HG03571 (cell line): ENCODE results near the gene EPB41L2.
"Not testable (repeated sequence)": the region's sequence is repeated elsewhere in the genome, so short reads cannot be mapped to it uniquely, and the experiment has no call there.

ENCODE experiments used
- ATAC-seq: cut with Tn5 transposase; IDR thresholded peaks from one replicate; pipeline ENCODE4 v1.9.1; 2021; ENCODE audit not compliant: unreplicated experiment

EPB41L2 gene

DNA sequence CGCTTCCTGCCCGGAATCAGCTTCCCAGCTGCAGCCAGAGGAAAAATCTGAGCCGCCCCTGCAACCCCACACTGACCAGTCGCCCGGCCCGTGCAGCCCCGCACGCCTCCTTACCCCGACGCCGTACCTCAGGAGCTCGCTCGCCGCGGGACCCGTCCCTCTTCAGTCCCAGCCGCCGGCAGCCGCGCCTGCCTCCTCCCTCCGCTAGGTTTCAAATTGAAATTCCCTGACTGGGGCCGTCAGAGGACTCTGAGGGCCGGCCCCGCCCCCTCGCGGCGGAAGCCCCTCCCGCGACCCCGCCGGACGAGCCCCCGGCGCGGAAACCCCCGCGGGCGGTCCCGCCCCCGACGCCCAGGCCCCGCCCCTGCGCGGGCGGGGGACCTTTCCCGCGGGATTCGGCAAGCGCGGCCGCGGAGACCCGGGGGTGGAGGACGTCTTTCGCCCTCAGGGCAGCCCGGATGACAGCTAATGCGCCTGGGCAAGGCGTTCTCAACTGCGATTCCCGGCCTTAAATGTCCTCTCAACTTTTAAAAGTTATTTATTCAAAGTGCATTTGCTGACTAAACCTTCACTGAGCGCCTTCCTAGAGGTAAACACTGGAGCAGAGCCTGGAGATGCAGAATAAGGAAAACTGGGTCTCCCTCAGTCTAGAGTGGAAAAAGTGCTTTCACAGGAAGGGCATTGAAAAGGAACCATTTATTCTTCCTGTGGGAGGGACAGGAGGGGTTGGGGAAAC, at the start of gene EPB41L2:
Gene EPB41L2, minus strand, starts transcription at position 218 of the 736 bp plus-strand sequence. CDS start 106,760 bp downstream, outside the sequence.
- ATAC-seq = peak; percentile 80

DNA sequence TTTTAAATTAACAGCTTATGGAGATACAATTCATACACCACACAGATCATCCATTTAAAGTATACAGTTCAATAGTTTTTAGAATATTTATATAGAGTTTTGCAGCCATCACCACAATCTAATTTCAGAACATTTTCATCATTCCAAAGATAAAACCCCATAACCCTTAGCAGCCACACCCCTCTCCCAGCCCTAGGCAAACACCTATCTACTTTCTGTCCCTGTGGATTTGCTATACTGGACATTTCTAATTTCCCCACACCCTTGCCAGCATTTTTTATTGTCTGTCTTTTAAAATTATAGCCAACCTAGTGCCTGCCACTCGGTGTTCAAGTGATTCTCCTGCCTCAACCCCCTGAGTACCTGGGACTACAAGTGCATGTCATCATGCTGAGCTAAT, 49.2 kb upstream of the EPB41L2 start:
- ATAC-seq = no peak

DNA sequence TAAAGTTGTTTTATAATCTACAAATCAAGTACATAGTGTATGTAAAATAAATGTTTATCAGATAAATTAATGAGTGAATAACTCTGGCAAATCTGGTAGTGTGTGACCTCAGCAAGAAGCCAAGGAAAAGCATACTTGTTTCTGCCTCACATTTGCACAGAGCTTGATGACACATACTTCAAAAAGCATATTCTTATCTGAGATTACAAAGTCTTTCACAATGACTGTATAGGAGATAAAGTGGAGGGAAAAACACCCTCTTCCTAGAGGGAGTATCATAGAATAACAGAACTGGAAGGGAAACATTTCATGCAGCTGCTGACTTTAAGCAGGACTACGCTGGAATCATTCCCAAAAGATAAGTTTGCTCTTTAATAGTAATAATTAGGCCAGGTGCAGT, 44.1 kb upstream of the EPB41L2 start:
- no peak for ATAC-seq

DNA sequence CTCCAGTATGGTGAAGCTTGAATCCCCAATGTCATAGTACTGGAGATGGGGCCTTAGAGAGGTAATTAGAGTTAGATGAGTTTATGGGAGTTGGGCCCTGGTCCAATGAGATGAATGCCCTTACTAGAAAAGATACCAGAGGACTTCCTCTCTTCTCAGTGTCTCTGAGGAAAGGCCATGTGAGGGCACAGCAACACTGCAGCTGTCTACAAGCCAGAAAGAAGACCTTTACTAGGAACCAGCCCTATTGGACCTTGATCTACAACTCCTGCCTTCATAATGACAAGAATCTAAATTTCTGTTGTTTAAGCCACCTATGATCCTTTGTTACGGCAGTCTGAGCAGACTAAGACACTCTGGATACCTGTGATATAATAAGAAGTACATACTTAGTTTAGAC, 40.9 kb upstream of the EPB41L2 start:
- no peak for ATAC-seq

DNA sequence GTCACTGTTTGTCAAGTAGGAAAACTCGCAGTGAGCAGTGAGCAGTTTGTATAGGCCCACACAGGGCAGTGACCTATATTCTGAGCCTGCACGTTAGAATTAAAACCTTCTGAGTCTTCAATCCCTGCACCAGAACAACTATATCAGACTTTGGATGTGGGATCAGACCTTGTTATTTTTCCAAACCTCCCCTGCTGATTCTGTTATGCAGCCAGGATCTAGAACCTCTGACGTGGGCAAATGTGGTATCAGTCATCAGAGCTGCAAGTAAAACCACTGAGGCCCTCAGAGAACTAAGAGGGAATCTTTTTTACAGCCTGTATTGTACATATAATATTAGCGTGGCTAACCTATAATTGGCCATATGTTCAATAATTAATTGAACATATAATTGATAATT, 40.3 kb upstream of the EPB41L2 start:
- ATAC-seq = no peak

DNA sequence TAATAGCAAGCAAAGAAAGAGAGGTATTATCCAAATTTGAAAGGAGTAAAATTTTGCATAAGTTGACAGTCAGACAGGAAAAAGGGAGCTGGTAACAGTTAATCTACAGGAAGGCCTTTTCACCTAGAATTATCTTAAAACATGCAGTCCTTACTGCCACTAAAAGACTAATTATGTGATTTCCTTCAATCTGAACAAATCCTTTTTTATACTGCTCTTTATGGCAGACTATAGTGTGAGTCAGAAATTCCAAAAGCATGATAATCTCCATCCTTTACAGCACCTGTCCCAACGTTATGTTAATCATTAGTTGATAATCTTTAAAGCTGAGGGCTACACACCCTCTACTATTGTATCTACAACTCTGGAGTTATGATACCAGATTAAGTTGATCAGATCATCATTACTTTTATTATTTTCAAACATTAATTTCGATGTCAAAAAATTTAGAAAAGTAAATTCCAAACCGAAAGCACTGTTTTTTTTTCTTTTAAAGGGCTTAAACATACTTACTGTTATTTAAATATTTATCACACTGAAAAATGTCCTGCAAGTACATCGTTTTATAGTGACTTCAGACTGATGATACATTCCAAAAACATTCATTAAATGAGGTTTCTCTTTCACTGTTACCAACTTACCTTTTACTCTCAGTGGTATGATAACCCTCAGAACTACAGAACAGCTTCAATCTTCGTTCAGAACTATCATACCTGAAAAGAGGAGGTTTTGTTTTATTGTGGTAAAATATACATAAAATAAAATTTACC, 39.1 kb upstream of the EPB41L2 start:
- ATAC-seq = no peak

DNA sequence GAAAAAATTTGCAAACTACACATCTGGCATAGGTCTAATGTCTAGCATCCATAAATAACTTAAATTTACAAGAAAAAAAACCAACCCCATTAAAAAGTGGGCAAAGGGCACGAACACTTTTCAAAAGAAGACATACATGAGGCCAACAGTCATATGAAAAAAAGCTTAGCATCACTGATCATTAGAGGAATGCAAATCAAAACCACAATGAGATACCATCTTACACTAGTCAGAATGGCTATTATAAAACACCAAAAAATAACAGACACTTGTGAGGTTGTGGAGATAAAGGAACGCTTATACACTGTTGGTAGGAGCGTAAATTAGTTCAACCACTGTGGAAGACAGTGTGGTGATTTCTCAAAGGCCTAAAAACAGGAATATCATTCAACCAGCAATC, 33.7 kb upstream of the EPB41L2 start:
- no peak for ATAC-seq

DNA sequence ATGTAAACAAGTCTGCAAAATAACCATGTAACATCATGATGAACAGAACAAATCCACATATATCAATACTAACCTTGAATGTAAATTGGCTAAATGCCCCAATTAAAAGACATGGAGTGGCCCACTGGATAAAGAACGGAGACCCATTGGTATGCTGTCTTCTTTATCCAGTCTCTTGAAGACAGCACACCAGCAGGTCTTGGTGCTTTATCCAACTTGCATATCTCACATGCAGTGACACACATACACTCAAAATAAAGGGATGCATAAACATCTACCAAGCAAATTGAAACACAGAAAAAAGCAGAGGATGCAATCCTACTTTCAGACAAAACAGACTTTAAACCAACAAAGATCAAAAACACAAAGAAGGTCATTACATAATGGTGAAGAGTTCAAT, 30.3 kb upstream of the EPB41L2 start:
- ATAC-seq = no peak

DNA sequence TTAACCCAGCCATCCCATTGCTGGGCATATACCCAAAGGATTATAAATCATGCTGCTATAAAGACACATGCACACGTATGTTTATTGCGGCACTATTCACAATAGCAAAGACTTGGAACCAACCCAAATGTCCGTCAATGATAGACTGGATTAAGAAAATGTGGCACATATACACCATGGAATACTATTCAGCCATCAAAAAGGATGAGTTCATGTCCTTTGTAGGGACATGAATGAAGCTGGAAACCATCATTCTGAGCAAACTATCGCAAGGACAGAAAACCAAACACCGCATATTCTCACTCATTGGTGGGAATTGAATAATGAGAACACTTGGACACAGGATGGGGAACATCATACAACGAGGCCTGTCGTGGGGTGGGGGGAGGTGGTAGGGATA, 28.9 kb upstream of the EPB41L2 start:
- not testable (repeated sequence) for ATAC-seq

DNA sequence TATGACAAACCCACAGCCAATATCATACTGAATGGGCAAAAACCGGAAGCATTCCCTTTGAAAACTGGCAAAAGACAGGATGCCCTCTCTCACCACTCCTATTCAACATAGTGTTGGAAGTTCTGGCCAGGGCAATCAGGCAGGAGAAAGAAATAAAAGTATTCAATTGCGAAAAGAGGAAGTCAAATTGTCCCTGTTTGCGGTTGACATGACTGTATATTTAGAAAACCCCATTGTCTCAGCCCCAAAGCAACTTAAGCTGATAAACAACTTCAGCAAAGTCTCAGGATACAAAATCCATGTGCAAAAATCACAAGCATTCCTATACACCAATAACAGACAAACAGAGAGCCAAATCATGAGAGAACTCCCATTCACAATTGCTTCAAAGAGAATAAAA, 27.3 kb upstream of the EPB41L2 start:
- ATAC-seq = not testable (repeated sequence)

DNA sequence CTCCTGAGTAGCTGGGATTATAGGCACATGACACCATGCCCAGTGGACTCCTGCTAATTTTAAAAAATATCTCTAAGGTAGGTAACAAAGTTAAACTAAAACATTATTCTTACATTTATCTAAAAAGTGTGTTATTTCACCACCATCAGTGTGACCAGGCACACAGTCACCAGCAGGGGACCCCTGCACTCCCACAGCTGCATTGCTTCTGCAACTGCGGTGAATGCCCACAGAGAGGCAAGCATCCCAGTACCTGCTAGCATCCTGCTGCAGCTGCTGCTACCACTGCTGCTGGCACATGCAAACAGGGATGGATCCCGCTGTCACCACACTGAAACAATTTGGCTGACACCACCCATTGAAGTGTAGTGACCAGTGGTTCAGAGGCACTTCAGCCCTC, 21.9 kb upstream of the EPB41L2 start:
- no peak for ATAC-seq

DNA sequence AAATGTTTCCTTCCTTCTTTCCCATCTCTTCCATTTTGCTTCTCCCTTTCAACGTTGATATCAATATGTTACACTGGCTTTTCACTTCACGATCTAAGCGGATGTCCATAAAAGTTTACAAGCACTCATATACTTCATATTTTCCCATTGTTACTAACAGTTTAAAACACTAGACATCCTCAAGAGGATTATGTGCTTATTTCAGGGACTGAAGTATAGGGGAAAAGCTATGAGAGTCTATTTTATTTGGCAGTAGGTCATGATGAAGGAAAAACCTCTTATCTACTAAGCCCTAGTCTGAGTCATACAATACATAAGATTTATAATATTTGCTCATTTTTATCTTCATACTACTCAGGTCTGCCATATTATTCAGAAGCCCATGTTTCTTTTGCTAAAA, 20.6 kb upstream of the EPB41L2 start:
- no peak for ATAC-seq

DNA sequence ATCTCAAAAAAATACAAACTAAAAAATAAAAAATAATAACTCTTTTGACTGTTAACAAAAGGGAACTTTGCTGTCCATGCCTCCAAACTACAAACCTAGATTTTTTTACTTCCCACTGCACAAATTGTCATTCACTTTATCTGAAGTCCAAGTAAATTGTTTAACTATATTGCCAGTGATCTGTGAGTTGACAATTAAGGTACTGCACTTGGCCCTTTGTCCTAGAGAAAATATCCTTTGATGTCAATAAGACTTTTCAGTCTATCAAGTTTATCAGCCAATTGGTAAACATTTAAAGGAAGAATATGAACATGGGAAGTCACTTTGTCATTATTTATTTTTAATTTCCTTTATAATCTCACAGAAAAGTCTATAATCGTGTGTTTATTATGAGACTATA, 19.3 kb upstream of the EPB41L2 start:
- ATAC-seq = no peak

DNA sequence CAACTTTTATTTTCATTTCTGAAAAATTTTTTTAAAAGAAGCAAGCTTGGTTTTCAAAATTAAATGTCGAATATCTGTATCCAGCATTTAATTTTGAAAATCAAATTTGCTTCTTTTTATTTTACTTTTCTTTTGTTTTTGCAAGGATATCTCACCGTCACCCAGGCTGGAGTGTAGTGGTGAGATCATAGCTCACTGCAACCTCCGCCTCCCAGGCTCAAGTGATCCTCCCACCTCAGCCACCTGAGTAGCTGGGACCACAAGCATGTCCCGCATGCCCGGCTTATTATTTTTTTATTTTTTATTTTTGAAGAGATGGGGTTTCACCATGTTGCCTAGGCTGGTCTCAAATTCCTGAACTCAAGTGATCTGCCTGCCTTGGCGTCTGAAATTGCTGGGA, 17.0 kb upstream of the EPB41L2 start:
- no peak for ATAC-seq

DNA sequence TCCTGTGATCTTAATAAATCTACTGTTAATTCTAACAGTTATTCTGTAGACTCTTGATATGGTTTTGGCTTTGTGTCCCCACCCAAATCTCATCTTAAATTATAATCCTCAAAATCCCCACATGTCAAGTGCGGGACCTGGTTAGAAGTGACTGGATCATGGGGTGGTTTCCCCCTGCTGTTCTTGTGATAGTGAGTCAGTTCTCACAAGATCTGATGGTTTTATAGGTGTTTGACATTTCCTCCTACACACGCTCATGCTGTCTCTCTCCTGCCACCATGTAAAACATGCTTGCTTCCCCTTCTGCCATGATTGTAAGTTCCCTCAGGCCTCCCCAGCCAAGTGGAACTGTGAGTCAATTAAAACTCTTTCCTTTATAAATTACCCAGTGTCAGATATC, 10.5 kb upstream of the EPB41L2 start:
- no peak for ATAC-seq

DNA sequence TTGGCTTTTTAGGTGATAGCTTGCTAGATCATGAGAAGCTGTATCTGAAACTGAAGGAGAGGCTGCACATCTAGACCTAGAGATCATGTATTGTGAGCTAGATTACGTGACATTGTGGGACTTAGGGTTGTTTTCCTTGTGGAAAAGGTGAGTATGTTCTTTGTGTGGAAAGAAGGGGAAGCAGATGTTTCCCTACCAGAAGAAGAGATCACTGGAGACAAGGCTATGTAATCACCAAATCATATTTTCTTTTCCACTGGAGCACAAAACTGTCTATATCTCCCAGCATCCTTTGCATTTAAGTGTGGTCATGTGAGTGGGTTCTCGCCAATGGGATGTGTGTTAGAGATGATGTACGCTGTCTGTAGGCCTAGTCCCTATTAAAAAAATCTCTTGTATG, 7.0 kb upstream of the EPB41L2 start:
- no peak for ATAC-seq

DNA sequence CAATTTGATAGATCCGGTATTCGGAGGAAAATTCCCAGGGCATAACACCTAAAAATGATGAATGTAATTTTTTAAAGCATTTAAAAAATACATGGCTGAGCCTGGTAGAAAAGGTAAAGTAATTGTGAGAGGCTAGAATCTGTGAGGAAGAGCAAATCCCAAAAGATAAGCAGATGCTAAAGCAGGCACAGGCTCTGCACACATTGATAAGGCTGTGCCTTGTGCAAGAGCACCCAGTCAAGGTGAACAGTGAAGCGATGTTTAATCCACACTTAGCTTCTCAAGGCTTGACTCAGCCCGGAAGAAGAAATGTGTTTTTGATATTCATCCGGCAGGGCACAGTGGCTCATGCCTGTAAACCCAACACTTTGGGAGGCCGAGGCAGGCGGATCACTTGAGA, 5.1 kb upstream of the EPB41L2 start:
- ATAC-seq = no peak

DNA sequence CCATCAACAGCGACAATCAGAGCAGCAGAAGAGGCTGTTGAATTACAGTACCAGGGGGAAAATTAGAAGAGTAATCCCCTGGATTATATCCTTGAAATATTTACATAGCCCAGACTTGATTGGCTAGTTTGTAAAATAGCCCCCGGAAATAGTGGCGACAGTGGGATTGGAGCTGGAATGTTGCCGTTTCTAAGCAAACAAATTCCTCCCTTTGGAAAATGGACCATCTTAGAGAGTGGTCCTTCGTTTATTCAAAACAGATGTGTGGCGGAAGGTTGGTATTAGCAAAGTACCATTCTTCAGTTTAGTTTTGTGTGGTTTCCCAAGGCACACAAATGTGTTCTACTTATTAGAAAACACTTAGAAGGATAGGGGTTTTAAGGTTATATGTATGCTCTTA, 4.5 kb upstream of the EPB41L2 start:
- no peak for ATAC-seq

DNA sequence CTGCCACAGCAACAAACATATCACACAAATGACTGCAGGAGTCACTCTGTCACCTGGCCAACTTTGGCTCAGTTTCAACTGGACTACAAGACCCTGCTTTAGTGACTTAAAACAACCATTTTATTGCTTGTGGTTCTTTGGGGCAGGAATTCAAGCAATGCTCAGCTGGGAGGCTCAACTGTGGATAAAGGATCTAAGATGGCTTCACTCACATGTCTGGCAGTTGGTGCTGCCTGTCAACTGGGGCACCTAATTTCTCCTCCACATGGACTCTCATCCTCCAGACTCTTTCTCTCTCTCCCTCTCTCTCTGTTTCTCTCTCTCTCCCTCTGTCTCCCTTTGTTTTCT, 2.8 kb upstream of the EPB41L2 start:
- no peak for ATAC-seq

DNA sequence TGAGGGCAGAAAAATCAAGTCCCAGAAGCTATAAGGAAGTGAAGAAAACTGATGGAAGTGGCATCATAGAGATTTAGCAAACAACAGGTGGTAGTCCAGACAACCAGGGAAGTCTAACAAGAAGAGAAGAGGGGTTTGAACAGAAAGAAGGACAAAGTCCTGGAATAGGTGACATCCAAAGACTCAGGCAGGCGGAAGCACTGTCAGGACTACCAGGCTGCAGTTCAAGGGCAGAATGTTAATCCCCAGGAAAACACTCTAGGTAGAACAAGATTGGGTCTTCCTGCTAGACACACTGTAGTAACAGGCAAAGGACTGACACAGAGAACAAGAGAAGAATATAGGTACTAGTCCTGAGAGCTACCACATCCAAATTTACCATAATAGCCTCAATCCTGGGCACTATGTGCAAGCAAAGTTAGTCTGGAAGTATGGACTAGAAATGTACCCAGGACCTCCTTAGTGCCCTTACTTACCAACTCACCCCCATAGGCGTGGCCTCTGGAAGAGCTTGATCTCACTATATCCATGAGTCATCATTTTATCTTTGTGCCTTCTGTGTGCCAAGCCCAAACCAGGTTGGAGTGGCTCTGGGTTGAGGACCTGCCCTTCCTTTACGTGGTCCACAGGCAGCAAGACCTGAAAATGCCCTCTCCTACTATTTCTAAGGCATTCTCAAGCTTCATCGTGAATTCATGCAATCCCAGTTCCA, 2.2 kb upstream of the EPB41L2 start:
- no peak for ATAC-seq

DNA sequence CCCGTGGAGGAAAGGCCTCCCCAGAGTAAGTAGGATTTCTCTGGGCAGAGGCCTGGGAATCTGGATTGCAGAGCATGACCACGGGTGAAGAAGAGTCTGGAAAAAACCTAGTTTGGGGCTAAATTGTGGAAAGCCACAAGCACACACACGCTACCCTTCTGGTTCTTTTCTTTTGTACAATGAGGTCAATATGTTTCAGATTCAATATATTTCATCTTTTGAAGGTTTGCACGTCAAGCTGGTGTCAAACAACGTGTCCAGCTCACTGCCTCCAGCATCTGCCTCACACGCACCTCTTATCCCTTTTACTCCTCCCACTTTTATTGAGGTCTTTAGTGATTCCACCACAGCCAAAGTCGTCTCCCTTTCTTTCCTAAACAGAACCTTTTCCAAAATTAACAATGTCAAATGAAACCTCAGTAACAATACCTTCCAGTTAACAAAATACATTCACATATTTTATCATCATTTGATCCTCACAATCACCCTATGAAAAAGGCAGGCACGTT, 773 bp upstream of the EPB41L2 start:
- ATAC-seq = peak; percentile 7
